DMS79 treated with DMSO at 0.1 percent for 48 hours (cell line): ENCODE results near the gene AFDN.

Experiments
- DNase-seq: peaks from one replicate; lab custom pipeline; 2025; lab: John Stamatoyannopoulos, UW

AFDN gene

GRCh38 chr6:167841981-167842380 is 15.3 kb downstream of the AFDN start:
- DNase-seq = no peak

- DNase-seq = no peak
Observed at GRCh38 chr6:167842457-167842856, 15.7 kb downstream of the AFDN start.

- no peak for DNase-seq
Observed at GRCh38 chr6:167843023-167843422, 16.3 kb downstream of the AFDN start.

GRCh38 chr6:167845856-167846255 is 19.1 kb downstream of the AFDN start:
- DNase-seq = no peak

GRCh38 chr6:167846997-167847606 is 20.4 kb downstream of the AFDN start:
- DNase-seq = no peak

- DNase-seq = no peak
Observed at GRCh38 chr6:167847936-167848335, 21.2 kb downstream of the AFDN start.

GRCh38 chr6:167848783-167849182 is 22.1 kb downstream of the AFDN start:
- no peak for DNase-seq

- peak; percentile 17 for DNase-seq
Observed at GRCh38 chr6:167849846-167850459, 23.2 kb downstream of the AFDN start.

GRCh38 chr6:167850782-167851181 is 24.1 kb downstream of the AFDN start:
- DNase-seq = no peak

- peak; percentile 71 for DNase-seq
Observed at GRCh38 chr6:167851370-167851952, 24.8 kb downstream of the AFDN start.

- no peak for DNase-seq
Observed at GRCh38 chr6:167855825-167856425, 29.2 kb downstream of the AFDN start.

- DNase-seq = no peak
Observed at GRCh38 chr6:167856474-167856873, 29.8 kb downstream of the AFDN start.

GRCh38 chr6:167856999-167857660 is 30.4 kb downstream of the AFDN start:
- no peak for DNase-seq

GRCh38 chr6:167858086-167858591 is 31.4 kb downstream of the AFDN start:
- no peak for DNase-seq

- DNase-seq = no peak
Observed at GRCh38 chr6:167858842-167859664, 32.3 kb downstream of the AFDN start.

GRCh38 chr6:167860550-167861226 is 34.0 kb downstream of the AFDN start:
- no peak for DNase-seq

- no peak for DNase-seq
Observed at GRCh38 chr6:167861424-167861823, 34.7 kb downstream of the AFDN start.

- no peak for DNase-seq
Observed at GRCh38 chr6:167863897-167864296, 37.2 kb downstream of the AFDN start.

GRCh38 chr6:167866642-167867041 is 39.9 kb downstream of the AFDN start:
- no peak for DNase-seq

GRCh38 chr6:167870321-167870720 is 43.6 kb downstream of the AFDN start:
- DNase-seq = no peak
